Frontal cortex (tissue), 4 donors: ENCODE measurements around the gene ARSD. TPM values are rescaled to one million over a fixed set of nuclear protein-coding genes. Genes with fewer than 3 reads are reported as not detected.
"Not testable (repeated sequence)": the region's sequence is repeated elsewhere in the genome, so short reads cannot be mapped to it uniquely, and the experiment has no call there.

ENCODE experiments used
- DNase-seq, 2 donors: peaks; one replicate each; pipeline ENCODE4 v3.0.0; 2012; ENCODE audit warnings: low spot score in 2 of 2
- FAIRE-seq: peaks from 2 replicates; lab custom pipeline; 2012; peaks lifted over from hg19 to GRCh38; lab: Jason Lieb, UNC
- total RNA-seq: library from RNA; depleted of rRNA; stranded (reverse); fragments of >200 nt; gene quantifications from one replicate; pipeline ENCODE4 v1.2.3, GENCODE V29; 2014
- donor health status: control.
- donor health status: control.
- donor health status: control.

Gene ARSD, protein sequence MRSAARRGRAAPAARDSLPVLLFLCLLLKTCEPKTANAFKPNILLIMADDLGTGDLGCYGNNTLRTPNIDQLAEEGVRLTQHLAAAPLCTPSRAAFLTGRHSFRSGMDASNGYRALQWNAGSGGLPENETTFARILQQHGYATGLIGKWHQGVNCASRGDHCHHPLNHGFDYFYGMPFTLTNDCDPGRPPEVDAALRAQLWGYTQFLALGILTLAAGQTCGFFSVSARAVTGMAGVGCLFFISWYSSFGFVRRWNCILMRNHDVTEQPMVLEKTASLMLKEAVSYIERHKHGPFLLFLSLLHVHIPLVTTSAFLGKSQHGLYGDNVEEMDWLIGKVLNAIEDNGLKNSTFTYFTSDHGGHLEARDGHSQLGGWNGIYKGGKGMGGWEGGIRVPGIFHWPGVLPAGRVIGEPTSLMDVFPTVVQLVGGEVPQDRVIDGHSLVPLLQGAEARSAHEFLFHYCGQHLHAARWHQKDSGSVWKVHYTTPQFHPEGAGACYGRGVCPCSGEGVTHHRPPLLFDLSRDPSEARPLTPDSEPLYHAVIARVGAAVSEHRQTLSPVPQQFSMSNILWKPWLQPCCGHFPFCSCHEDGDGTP
- total RNA-seq, result 9.0 TPM

DNA sequence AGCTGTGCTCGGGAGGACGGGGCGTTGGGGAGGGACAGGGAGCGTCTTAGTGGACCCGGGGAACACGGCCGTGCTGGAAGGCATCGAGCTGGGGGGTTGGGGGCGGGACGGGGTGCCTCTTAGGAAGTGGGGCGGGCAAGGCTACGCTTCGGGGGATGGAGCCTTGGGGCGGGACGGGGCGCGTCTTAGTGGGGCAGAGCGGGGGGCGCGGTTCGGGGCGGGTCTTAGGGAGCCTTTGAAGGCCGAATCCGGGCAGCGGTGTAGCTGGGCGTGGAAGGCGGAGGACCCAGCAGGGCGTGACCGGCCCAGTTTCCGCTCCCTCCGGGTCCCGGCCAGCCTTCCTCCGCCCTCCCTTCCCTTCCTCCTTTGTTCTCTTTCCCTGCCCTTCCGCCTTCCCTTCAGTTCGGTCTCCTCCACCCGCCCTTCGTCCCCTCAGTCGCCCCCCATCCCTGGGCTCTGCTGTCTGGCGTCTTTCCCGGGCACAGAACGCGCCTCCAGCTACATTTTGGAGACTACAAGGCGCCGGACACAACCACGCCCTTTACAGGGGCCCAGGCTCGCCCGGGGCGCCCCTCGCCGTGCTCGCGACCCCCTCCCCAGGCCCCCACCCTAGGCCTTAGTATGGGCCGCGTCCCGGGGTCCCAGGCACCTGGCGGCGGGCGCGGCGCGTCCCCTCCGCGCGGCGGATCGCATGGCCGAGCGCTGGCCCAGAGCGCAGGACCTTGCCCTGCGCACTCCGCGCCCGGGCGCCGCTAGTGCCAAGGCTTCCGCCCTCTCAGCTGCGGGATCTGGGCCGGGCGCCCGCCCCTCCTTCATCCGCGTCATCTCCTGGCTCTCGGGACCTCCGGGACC is at the start of gene ARSD:
TSS of gene ARSD (minus strand) at position 757 of the 852 bp plus-strand sequence. CDS start at position 693, 64 bp downstream.
- FAIRE-seq, result no peak

DNA sequence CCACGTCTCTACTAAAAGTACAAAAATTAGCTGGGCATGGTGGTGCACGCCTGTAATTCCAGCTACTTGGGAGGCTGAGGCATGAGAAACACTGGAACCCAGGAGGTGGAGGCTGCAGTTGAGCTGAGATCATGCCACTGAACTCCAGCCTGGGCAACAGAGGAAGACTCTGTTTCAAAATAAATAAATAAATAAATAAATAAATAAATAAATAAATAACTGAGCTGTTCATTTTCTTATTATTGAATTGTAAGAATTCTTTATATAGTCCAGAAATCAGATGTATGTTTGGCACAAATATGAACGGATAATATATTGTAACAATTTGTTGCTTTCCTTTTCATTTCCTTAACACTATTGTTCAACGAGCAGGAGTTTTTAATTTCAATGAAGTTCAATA is 49.5 kb upstream of the ARSD start:
- FAIRE-seq, DNase-seq: not testable (repeated sequence)

More for the DNA sequence above, at the start of gene ARSD:
- peak; percentile 59 to 60 for DNase-seq

DNA sequence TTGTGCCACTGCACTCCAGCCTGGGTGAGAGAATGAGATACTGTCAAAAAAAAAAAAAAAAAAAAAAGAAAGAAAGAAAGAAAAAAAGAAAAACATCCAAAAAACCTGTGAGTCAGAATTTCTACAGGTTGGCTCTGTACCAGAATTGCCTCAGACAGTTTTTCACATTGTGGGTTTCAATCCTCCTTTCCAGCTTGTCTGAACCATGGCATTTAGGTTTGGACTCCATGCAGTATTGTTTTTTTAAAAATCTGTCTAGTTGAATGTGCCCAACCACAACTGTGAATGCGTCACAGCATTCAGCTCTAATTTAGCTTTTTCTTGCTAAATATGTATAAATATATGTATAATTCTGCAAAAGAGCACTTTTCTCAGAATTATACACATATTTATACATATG is 45.8 kb upstream of the ARSD start:
- DNase-seq, result no peak
- no peak for FAIRE-seq

DNA sequence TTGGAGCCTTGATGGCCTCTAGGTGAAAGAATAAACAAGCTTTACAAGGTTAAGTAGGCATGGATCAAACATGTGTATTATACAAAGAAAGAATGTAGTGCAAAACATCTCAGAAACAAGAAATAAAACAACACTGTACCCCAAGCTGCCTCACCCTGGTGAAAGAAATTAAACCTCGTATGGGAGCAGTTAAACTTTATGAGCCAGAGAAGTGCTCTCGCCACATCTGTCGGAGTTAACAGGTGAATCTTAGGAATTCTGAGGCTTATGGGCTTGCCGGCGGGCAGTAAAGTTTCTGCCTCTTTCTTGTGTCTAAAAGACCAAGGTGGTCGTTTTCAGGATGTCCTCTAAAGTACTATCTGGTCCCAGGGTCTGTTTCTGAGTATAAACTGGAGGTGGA is 43.3 kb upstream of the ARSD start:
- DNase-seq, result no peak
- FAIRE-seq, result no peak

DNA sequence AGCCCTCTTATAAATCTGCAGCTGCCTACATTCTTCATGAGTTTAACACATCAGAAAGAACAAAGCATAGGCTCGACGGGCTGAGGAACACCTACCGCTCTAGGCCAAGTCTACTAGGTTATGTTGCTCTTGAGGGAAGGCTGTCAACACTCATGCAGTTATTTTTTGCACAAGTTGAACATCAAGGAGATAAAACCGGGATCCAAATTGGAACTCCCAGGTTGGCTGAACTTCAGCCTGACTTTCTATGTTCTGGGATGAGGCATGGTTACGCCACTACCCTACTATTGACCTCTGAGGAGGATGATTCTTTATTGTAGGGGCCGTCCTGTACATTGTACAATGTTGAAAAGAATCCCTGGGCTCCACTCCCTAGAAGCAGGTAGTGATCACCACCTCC is 39.9 kb upstream of the ARSD start:
- DNase-seq (no peak), FAIRE-seq (no peak)

DNA sequence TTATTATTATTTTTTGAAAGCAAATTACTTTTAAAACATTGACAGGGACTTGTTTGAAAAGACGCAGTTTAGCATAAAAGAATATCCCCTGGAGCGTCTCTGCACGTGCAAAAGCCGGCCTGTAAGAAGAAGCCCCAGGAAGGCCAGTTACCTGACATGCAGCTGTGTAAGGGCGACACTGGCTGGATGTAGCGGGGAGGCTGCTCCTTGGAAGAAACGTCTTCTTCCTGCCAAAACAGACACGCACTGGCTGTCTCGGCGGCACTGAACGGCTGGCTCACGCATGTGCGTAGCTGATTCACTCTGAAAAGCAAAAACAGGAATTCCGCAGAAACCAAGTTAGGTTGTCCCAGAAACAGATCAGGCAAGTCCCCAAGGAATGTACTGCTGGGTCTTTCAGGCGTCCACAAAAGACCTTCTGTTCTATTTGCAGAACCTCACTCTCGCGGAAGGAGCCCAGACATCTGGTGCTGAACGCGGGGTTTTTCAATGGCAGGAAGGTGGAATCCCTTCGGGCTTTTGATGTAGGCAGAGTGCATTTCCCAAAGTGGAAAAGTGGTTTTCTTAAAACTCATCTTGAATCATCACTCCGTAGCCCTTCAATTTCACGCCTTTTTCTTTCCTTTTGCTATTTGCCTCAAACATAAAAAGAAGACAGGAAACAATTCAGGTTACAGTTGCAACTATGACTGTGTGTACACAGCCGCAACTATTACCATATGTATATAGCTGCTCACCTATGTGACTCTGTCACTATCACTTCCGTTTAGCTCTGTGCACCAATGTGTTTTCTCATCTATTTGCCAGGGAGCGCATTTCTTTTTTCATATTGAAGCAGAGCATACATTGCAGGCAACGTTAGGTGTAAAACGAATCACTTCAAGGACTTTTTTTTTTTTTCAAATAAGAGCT is 39.1 kb upstream of the ARSD start:
- DNase-seq (peak in 1 of 2 donors; percentile 4), FAIRE-seq (no peak)

DNA sequence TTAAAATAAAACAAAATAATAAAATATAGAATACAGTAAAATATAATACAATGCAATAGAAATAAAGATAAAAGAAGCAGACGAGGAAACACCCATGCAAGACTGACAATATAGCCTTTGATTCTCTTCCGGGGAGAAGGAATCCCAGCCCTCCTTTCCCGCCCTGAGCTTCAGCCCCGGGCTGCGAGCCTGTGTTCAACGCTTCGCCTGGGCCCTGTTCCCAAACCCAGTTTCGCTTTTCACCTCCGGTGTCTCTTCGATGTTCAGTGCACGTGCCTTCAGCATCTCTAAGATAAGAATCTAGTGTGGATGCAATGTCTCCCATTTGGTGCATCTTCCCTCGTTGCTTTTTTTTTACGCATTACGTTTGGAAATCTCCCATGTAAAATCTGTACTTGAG is 38.4 kb upstream of the ARSD start:
- no peak for DNase-seq
- FAIRE-seq, result no peak

DNA sequence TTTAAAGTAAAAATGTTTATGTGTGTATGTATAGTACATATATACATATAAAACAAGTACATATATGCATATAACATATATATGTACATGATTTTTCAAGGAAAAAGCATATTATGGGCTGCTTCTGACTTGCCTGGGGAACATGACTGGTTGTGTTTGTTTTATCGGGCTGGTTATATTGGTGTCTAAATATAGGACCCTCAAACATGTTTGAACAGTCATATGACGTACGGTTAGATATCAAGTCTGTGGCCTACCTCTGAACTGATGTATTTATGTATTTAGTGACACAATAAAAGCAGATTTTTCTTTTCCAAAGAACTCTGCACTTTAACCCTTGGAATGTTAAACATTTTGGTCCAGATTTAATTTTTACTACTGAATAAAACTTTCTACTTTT is 37.9 kb upstream of the ARSD start:
- DNase-seq (no peak), FAIRE-seq (no peak)

DNA sequence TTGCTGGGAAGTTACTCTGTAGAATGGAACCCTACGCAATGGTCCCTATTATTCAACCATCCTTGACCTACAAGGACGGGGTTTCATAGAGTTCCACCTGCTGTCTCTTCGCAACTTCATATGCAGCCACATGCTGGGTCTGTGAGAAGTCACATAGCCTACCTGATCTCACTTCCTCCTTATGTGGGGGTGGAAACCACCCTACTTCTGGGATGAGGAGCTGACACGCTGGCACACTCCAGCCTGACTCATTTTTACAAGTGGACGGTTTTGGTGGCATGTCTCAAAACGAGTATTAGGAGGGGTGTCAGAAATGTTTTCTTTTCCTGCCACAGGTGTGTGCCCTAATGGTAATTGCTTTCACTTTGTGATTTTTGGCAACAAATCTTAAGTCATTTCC is 36.8 kb upstream of the ARSD start:
- no peak for DNase-seq
- no peak for FAIRE-seq

DNA sequence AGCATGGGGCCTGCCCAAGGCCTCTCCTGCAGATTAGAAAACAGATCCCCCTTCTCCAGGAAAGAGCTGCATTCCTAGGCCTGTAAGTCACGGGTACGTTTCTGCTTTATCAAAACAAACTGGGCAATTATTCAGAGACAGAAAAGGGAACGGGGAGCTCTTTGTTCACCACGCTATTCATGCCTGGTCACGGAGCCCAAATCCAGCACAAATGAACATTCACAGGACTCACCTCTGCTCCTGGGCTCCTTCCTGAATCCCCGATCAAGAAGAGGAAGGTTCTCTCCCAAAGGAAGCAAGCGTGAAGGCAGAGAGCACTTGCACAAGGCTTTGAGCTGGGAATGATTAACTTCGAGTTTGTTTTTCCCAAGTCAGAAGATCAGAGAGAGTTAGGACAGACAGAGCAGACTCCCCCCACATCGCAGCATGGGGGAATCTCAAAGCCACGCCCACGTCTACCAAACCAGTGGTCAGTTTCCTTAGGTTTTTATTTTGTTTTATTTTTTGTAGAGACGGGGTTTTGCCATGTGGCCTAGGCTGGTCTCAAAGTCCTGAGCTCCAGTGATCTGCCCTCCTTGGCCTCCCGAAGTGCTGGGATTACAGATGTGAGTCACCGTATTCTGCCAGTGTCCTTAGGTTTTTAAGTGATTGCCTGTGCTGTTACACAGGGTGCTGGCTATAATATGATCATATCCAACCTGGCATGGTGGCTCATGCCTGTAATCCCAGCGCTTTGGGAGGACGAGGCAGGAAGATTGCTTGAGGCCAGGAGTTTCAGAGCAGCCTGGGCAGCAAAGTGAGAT is 35.1 kb upstream of the ARSD start:
- not testable (repeated sequence) for DNase-seq, FAIRE-seq

DNA sequence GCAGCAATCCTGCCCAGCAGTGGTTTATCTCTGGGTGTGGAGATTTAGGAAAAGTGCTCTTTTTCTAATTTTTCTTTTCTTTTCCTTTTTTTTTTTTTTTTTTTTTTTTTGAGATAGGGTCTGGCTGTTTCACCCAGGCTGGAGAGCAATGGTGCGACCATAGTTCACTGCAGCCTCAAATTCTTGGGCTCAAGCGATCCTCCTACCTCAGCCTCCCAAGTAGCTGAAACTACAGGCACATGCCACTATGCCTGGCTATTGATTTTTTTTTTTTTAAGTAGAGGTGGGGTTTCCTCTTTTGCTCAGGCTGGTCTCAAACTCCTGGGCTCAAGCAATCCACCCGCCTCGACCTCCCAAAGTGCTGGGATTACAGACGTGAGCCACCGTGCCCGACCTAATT is 34.3 kb upstream of the ARSD start:
- not testable (repeated sequence) for FAIRE-seq, DNase-seq

DNA sequence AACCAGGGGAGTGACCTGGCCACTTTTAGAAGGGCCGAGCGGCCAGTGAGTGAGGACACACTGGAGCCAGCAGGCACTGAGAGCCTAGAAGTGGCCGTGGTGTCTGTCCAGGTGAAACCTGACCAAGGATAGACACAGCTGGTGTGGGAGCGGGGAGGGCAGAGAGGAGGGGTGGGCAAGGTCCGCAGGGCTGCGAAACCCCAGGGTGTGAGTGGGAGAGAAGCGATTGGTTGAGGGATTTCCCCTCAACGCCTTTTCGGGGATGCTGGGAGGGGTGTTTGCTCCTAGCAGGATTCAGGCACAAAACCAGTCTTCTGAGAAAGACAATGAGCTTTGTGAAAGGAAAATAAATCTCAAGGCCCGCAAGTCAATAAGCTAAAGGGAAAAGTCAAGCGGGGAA is 33.2 kb upstream of the ARSD start:
- no peak for FAIRE-seq
- no peak for DNase-seq

DNA sequence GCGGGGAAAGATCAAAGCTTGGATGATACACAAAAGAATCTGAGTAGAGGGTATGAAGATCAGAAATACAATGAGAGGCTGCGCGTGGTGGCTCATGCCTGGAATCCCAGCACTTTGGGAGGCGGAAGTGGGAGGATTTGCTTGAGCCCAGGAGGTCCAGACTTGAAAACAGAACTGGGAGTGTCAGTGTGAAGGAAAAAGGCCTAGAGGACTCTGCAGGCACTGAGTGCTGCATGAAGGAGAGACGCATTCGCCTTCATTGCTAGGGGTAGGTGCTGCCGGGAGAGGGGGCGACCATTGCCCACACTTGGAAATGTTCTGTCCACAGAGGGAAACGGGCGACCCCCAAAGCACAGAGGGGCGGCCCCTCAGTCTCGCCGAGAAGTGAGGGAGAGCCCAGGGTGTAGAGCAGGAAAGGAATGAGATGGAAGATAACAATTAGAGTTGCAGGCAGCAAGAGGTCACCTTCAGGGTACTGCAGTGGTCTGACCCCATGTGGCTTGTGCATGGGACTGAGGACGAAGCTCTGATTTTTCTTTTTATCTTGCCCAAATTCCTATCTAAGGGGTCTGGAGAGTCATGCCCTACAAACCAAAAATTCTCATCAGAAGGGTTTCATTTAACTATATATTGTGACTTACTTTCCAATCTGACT is 31.8 kb upstream of the ARSD start:
- no peak for FAIRE-seq
- DNase-seq, result no peak

DNA sequence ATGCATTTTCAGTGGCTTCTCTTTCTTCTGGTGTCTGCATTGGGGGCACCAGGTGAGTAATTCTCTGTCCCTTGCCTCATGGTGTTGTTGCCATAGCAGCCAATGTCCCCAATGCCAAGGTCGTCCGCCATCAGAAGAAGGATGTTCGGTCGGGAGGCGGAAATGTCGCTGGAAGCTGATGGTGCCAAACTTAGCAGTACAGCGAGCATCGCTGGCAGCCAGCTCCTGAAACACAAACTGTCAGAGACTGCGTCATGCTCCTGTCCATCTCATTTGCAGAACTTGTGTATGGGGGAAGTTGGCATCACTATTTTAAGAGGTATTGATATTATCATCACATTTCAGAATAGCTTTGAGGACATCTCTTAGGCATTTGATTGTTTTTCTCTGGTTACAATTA is 29.1 kb upstream of the ARSD start:
- FAIRE-seq, result no peak
- no peak for DNase-seq

DNA sequence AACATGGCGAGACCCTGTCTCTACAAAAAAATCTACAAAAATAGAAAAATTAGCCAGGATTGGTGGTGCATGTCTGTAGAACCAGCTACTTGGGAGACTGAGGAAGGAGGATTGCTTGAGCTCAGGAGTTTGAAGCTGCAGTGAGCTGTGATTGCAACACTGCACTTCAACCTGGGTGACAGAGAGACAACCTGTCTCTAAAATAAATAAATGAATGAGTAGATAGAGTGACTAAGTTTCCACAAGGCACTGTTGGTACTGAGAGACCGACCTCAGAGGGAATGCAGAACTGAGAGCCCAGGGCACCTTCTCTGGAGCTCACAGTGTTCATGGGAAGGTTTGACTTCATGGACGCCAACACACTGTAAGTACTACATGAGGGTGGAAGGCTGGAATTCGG is 26.7 kb upstream of the ARSD start:
- no peak for FAIRE-seq
- DNase-seq, result no peak

DNA sequence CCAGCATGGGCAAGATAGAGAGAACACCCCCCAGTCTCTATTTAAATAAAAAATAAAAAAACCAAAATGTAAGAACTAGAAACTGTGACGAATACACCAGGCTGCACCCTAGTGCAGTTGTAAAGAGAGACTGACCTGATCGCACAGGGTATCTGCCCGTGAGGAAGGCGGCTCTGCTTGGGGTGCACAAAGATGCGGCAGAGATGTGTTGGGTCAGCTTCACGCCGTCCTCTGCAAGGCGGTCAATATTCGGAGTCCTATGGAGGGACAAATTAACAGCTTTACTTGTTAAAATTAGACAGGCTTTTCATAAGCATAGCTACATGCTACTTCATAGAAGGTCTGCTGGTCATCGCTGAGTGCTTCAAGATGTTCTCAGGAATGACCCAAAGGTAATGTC is 26.1 kb upstream of the ARSD start:
- FAIRE-seq (no peak), DNase-seq (no peak)

DNA sequence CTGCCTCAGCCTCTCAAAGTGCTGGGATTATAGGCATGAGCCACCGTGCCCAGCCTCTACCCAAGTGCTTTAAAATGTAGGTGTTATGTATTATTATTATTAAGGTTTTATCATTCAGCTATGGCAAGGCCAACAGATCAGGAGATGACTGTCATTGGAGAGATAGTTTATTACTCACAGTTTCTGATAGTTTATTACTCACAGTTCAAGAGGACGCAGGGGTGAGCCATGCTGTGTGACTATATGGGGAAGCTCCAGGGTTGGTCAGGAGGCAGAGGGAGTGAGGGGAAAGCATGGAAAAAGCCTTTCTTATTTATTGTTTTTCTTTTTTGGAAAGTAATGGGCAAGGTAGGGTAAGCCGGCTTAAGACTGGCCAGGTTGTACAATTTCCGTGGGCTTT is 25.4 kb upstream of the ARSD start:
- FAIRE-seq, result no peak
- DNase-seq, result no peak

DNA sequence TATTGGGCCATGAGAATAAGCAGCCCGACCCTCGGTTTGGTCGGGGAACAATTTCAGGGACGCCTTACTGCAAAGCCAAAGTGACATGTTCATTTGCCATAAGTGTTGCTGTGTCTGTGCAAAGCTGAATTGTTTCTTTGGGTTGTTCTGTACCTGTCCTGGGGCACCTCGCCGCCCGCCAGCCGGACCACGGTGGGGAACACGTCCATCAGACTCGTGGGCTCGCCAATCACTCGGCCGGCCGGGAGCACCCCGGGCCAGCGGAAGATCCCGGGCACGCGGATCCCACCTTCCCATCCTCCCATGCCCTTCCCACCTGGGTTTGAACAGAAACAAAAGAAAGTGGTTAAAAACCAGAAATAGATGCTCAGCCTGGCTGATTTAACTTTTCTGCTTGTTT is 8.8 kb upstream of the ARSD start:
- FAIRE-seq, DNase-seq: not testable (repeated sequence)
